Cerebellar cortex (tissue), 1 donor: ENCODE results near the gene GDF11.
A peak's percentile ranks its signal among the peaks of the same experiment; 100 is the strongest.

Experiments used
- DNase-seq: peaks from one replicate; pipeline ENCODE4 v3.0.0-alpha.2; 2015; ENCODE audit warnings: low spot score

The GDF11 gene

GRCh38 chr12:55707219-55707671 lies 35.7 kb upstream of the GDF11 start:
- DNase-seq, result no peak

GRCh38 chr12:55707841-55708694 lies 34.9 kb upstream of the GDF11 start, which contains the start of gene ITGA7:
Gene ITGA7, minus strand, starts transcription at chr12:55707904. Its CDS starts 222 bp downstream, at chr12:55707682.
- peak; percentile 59 for DNase-seq

GRCh38 chr12:55708695-55709233 lies 34.2 kb upstream of the GDF11 start:
- no peak for DNase-seq

GRCh38 chr12:55711786-55712553 lies 31.0 kb upstream of the GDF11 start:
- DNase-seq, result no peak

GRCh38 chr12:55712700-55713415 lies 30.1 kb upstream of the GDF11 start:
- no peak for DNase-seq

- no peak for DNase-seq
These were observed 29.2 kb upstream of the GDF11 start for GRCh38 chr12:55713721-55714120.

- DNase-seq, result no peak
These were observed 27.7 kb upstream of the GDF11 start for GRCh38 chr12:55715169-55715764.

GRCh38 chr12:55715833-55716581 lies 26.9 kb upstream of the GDF11 start, which contains the start of gene BLOC1S1:
Gene BLOC1S1, plus strand, starts transcription at chr12:55716046. Its CDS starts 6 bp downstream, at chr12:55716052.
- DNase-seq, result peak; percentile 93

GRCh38 chr12:55716582-55716957 lies 26.4 kb upstream of the GDF11 start:
- DNase-seq, result no peak

GRCh38 chr12:55717011-55718007 lies 25.6 kb upstream of the GDF11 start:
- no peak for DNase-seq

GRCh38 chr12:55718015-55718414 lies 24.9 kb upstream of the GDF11 start:
- DNase-seq, result no peak

GRCh38 chr12:55718624-55719275 lies 24.2 kb upstream of the GDF11 start:
- no peak for DNase-seq

GRCh38 chr12:55719371-55719770 lies 23.6 kb upstream of the GDF11 start:
- DNase-seq, result no peak

- no peak for DNase-seq
These were observed 22.8 kb upstream of the GDF11 start, which contains the start of gene RDH5 for GRCh38 chr12:55720071-55720564. Gene RDH5, plus strand, starts transcription at chr12:55720393. Its CDS starts 792 bp downstream, at chr12:55721185.

GRCh38 chr12:55720894-55721444 lies 22.0 kb upstream of the GDF11 start:
- peak; percentile 63 for DNase-seq

- DNase-seq, result no peak
These were observed 21.2 kb upstream of the GDF11 start for GRCh38 chr12:55721601-55722213.

GRCh38 chr12:55722948-55723347 lies 20.0 kb upstream of the GDF11 start:
- no peak for DNase-seq
